Body of pancreas (tissue), 4 donors: Measurements from ENCODE around the gene NCAM1.

Experiments
- CTCF ChIP-seq, 7 experiments: fragments of 450-650 bp in 4 of 7; fragments of 200-600 bp in 3 of 7; sonication (generic) in 3 of 7; IDR thresholded peaks; one replicate each; pipeline ENCODE4 v1.5.1; 2016 to 2019; ENCODE audit warnings: antibody characterized with exemption in 7 of 7
- POLR2A ChIP-seq, 3 donors: fragments of 450-650 bp; IDR thresholded peaks; one replicate each; pipeline ENCODE4 v1.6.1; 2016; ENCODE audit warnings: antibody characterized with exemption in 3 of 3, mild to moderate bottlenecking in 2 of 3

- TF ChIP-seq CTCF (IDR thresholded peaks at IDR 0.05) (no peak), POLR2A (IDR thresholded peaks at IDR 0.05) (no peak)
These were observed 33.1 kb upstream of the NCAM1 start for GRCh38 chr11:112928136-112928535.
